Activated B cell treated with CpG ODN at 0.5 μM for 24 hours (primary cell): ENCODE results near the gene MYCBPAP. TPM values are rescaled to one million over a fixed set of nuclear protein-coding genes. Genes with fewer than 3 reads are reported as not detected.

Experiments
- ATAC-seq: fragments of 200-7000 bp; cut with Tn5 transposase; one replicate; pipeline ENCODE4 v1.10.0; 2021; ENCODE audit warnings: low read depth, mild to moderate bottlenecking, moderate library complexity
- CTCF ChIA-PET: fragments of 350-600 bp; sonication (Branson Sonifier 250); formaldehyde crosslinking; loops from one replicate; lab custom pipeline; 2021; ENCODE audit warnings: antibody characterized with exemption; lab: Charles Lee
- POLR2A ChIA-PET: fragments of 350-600 bp; sonication (Branson Sonifier 250); formaldehyde crosslinking; loops from one replicate; lab custom pipeline; 2021; ENCODE audit warnings: antibody characterized with exemption; lab: Charles Lee
- DNase-seq: peaks from one replicate; pipeline ENCODE4 v3.0.0; 2022
- H3K27ac Mint-ChIP-seq: one replicate; pipeline ENCODE4 v1.8.0; 2020; ENCODE audit warnings: mixed read lengths
- H3K27me3 Mint-ChIP-seq: one replicate; pipeline ENCODE4 v1.8.0; 2021; ENCODE audit warnings: mixed read lengths
- H3K36me3 Mint-ChIP-seq: one replicate; pipeline ENCODE4 v1.8.0; 2021; ENCODE audit warnings: low read depth, mixed read lengths
- H3K4me1 Mint-ChIP-seq: one replicate; pipeline ENCODE4 v1.8.0; 2021; ENCODE audit warnings: mixed read lengths
- H3K4me3 Mint-ChIP-seq: one replicate; pipeline ENCODE4 v1.8.0; 2020; ENCODE audit warnings: mild to moderate bottlenecking, mixed read lengths
- H3K9me3 Mint-ChIP-seq: one replicate; pipeline ENCODE4 v1.8.0; 2020; ENCODE audit warnings: mixed read lengths
- CTCF ChIP-seq: fragments of 200-600 bp; IDR thresholded peaks from one replicate; pipeline ENCODE4 v1.8.0; 2022; ENCODE audit warnings: antibody characterized with exemption, mild to moderate bottlenecking
- intact Hi-C: fragments of 100-400 bp; cut with micrococcal nuclease; formaldehyde crosslinking; loops from one replicate; pipeline ENCODE4 v1.15.1; 2024
- total RNA-seq: library from RNA; stranded (reverse); gene quantifications from 2 replicates; pipeline ENCODE4 v1.2.3, GENCODE V29; 2022

MYCBPAP gene
- total RNA-seq, 1 donor from 2014 or later: 2.3 TPM

GRCh38 chr17:50551884-50552283 is 43.6 kb downstream of the MYCBPAP start:
- no peak for DNase-seq
- Mint-ChIP-seq H3K27ac (no peak overlapping the region), H3K4me3 (no peak overlapping the region), H3K4me1 (peaks cover 5% of the 10 kb centered on the region), H3K9me3 (no peaks in the 10 kb centered on the region), H3K27me3 (no peaks in the 10 kb centered on the region), H3K36me3 (peaks cover 20% of the 10 kb centered on the region)
- intact Hi-C loops: no loop called here
- ChIA-PET CTCF (interaction anchor here (1.5 kb wide), 1 partner anchor 74 kb away, joined by 7 read pairs; no protein-coding TSS in a partner anchor), POLR2A (no interaction called here)
- no peak for ATAC-seq
- TF ChIP-seq CTCF: no peak

DNA sequence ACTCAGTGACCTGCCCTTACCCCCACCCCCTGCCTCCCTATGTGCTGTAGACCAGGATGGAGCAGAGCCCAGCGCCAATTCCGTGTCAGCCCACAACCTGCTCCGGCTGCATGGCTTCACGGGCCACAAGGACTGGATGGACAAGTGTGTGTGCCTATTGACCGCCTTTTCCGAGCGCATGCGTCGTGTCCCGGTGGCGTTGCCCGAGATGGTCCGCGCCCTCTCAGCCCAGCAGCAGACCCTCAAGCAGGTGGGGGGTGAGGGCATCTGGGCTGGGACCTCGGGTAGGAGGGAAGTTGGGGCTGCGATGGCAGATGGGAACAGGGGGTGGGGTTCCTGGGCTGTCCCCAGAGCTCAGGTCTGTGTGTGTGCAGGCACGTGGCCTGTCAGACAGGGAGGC is 46.0 kb downstream of the MYCBPAP start:
- no peaks in the 10 kb centered on the region for H3K9me3 Mint-ChIP-seq
- ChIA-PET CTCF (no interaction called here), POLR2A (no interaction called here)
- no peak for TF ChIP-seq CTCF
- no peak overlapping the region for H3K4me3 Mint-ChIP-seq
- H3K27me3 Mint-ChIP-seq: peaks cover 10% of the 10 kb centered on the region
- DNase-seq (no peak), ATAC-seq (no peak)
- no peak overlapping the region for H3K27ac Mint-ChIP-seq
- H3K4me1 Mint-ChIP-seq: peaks cover 11% of the 10 kb centered on the region
- intact Hi-C loops: no loop called here
- peaks cover 18% of the 10 kb centered on the region for H3K36me3 Mint-ChIP-seq

DNA sequence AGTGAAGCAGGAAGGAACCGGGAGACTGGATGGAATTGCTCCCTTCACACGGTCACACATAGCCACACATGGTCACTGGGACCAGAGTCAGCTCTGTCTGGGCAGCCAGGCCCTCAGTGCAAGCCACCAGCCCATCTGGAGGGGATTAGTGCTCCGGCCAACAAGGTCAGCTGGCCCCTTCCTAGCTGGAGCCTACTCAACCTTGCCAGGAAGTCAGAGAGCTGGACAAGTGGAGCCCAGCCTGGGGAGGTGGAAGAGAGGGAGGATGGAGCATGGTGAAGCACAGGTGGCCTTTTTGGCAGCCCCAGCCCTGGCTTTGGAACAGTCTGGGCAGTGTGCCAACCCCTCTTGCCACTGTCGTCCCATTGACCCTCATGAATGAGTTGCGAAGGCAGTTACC is 48.6 kb downstream of the MYCBPAP start:
- TF ChIP-seq CTCF: no peak
- no peak overlapping the region for H3K27ac Mint-ChIP-seq
- no peak overlapping the region for H3K4me3 Mint-ChIP-seq
- no peak for ATAC-seq
- H3K4me1 Mint-ChIP-seq: peaks cover 22% of the 10 kb centered on the region
- DNase-seq: no peak
- CTCF ChIA-PET: no interaction called here
- no peaks in the 10 kb centered on the region for H3K9me3 Mint-ChIP-seq
- peaks cover 10% of the 10 kb centered on the region for H3K27me3 Mint-ChIP-seq
- H3K36me3 Mint-ChIP-seq: peaks cover 12% of the 10 kb centered on the region
- POLR2A ChIA-PET: no interaction called here
- intact Hi-C loops: no loop called here

- ChIA-PET POLR2A (interaction anchor here (1.2 kb wide), 1 partner anchor 10 kb away, joined by 3 read pairs; no protein-coding TSS in a partner anchor), CTCF (no interaction called here)
- Mint-ChIP-seq H3K9me3 (no peaks in the 10 kb centered on the region), H3K4me1 (peaks cover 26% of the 10 kb centered on the region), H3K4me3 (no peak overlapping the region), H3K27me3 (peaks cover 15% of the 10 kb centered on the region), H3K27ac (no peak overlapping the region), H3K36me3 (peaks cover 12% of the 10 kb centered on the region)
- ATAC-seq (no peak), DNase-seq (no peak)
- intact Hi-C loops: no loop called here
- TF ChIP-seq CTCF: no peak
These were observed 49.4 kb downstream of the MYCBPAP start for GRCh38 chr17:50557630-50558029.

DNA sequence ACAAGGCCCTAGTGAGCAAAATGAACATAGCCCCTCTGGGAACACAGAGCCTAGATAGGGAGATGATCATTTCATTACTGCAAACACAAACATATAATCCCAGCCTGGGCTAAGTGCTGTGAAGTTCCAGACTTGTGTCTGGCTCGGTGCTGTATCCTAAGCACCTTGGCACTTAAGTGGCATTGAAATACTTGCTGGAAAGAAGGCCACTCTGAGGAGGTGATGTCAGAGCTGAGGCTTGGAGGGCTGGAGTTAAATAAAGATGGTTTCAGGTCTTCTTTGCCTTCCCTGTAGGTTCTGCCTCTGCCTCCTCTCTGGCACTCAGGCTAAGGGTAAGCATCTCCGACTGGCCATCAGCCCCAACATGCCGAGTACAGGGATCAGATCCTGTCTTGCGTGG is 49.9 kb downstream of the MYCBPAP start:
- Mint-ChIP-seq H3K4me1 (peaks cover 26% of the 10 kb centered on the region), H3K4me3 (peak overlapping the region; percentile 84), H3K27ac (no peak overlapping the region), H3K27me3 (peaks cover 16% of the 10 kb centered on the region), H3K9me3 (no peaks in the 10 kb centered on the region), H3K36me3 (peaks cover 12% of the 10 kb centered on the region)
- DNase-seq: no peak
- no peak for ATAC-seq
- intact Hi-C loops: no loop called here
- ChIA-PET CTCF (no interaction called here), POLR2A (interaction anchor here (1.2 kb wide), 1 partner anchor 9 kb away, joined by 3 read pairs; no protein-coding TSS in a partner anchor)
- TF ChIP-seq CTCF: no peak
